Prostate gland (tissue), 2 donors: ENCODE measurements around the gene ATP10D.

Experiments used
- POLR2A ChIP-seq: fragments of 450-650 bp; IDR thresholded peaks from one replicate; pipeline ENCODE4 v1.6.1; 2016; ENCODE audit warnings: antibody characterized with exemption, mild to moderate bottlenecking
- TF ChIP-seq, protein P1 (sequence below), 4 experiments: fragments of 200-600 bp in 2 of 4; fragments of 450-650 bp in 2 of 4; sonication (generic) in 2 of 4; IDR thresholded peaks; 1 replicate in 3 of 4; 2 replicates in 1 of 4; pipeline ENCODE4 v1.5.1; 2016 to 2019; ENCODE audit warnings: antibody characterized with exemption in 4 of 4, mild to moderate bottlenecking in 2 of 4, moderate library complexity in 2 of 4

DNA sequence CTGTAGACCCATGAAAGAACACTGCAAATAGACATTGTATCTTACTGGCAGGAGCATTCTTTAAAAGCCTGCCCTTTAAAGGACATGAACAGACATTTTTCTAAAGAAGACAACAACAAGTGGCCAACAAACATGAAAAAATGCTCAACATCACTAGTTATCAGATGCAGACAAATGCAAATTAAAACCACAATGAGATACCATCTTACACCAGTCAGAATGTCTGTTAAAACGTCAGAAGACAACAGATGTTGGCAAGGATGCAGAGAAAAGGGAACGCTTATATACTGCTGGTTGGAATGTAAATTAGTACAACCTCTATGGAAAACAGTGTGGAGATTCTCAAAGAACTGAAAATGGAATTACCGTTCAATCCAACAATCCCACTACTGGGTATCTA is 77.2 kb downstream of the ATP10D start:
- TF ChIP-seq, protein P1, sequence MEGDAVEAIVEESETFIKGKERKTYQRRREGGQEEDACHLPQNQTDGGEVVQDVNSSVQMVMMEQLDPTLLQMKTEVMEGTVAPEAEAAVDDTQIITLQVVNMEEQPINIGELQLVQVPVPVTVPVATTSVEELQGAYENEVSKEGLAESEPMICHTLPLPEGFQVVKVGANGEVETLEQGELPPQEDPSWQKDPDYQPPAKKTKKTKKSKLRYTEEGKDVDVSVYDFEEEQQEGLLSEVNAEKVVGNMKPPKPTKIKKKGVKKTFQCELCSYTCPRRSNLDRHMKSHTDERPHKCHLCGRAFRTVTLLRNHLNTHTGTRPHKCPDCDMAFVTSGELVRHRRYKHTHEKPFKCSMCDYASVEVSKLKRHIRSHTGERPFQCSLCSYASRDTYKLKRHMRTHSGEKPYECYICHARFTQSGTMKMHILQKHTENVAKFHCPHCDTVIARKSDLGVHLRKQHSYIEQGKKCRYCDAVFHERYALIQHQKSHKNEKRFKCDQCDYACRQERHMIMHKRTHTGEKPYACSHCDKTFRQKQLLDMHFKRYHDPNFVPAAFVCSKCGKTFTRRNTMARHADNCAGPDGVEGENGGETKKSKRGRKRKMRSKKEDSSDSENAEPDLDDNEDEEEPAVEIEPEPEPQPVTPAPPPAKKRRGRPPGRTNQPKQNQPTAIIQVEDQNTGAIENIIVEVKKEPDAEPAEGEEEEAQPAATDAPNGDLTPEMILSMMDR (IDR thresholded peaks at IDR 0.05): no peak
- TF ChIP-seq POLR2A: no peak
